ENCODE data around the gene RSL1D1. TPM values are rescaled to one million over a fixed set of nuclear protein-coding genes. Genes with fewer than 3 reads are reported as not detected.

Gene RSL1D1
- polyA plus RNA-seq, 1 of the 3 experiments (the other 2 are of a cell fraction): 38.0 TPM

DNA sequence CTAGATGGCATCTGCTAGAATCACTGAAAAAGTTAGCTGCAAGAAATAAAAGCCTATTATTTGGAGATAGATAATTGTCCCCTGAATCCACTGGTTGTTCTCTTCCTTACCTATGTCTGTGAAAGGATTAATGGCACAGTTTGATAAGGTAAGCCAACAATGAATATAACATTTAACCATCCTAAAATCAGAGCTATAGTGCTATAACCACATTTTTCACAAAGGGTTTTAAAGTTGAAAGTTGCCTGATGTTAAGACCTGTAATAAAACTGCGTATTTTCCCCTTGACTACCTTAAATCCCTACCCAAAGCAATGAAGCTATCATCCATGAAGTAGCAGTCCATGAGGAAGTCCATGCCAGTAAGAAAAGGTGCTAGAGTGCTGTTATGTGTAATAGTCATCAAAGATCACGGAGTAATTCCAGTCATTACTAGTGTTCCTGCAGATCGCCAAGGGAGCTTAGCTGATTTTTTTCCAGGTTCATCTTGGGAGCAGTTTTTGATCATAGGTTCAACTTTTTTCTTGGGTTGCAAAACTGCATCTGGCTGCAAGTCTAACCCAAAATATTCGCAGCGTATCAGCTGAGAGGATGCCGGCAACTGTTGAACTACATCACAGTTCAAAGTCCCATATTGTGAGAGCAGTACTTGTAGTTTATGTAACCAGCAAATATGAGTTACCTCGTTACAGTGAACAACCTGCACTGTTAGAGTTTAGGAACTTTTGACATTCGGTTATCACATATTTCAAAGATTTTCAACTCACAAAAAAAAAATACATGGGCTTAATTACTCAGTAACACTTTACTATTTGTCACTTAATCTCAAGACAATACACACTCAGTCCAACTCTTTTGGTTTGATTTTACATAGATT is 18.2 kb upstream of the RSL1D1 start:
- no peak overlapping the region for H3K9ac ChIP-seq
- H3K36me3 ChIP-seq (replicated peaks in 1 of 2; ENCODE audit: control insufficient read depth in 1 of 2, insufficient read depth in 2 of 2, low read length in 1 of 2): peaks cover 47 to 60% of the 10 kb centered on the region in 2 experiments
- H4K20me1 ChIP-seq (ENCODE audit: insufficient read depth): peaks cover 19% of the 10 kb centered on the region; the same call in 1 of the 2 replicates
- 97% methylated on average over 8 of the region's 8 CpGs for WGBS (ENCODE audit: low lambda C conversion rate)
- POLR2A ChIA-PET: no interaction called here
- no peaks in the 10 kb centered on the region for H3K9me3 ChIP-seq
- peaks cover 0 to 20% of the 10 kb centered on the region in 2 experiments; a peak in 2 of 4 replicates for H3K4me1 ChIP-seq (ENCODE audit: control insufficient read depth in 1 of 2, insufficient read depth in 2 of 2, low read depth in 1 of 2, low read length in 1 of 2)
- no peak overlapping the region for H2AFZ ChIP-seq (ENCODE audit: low read depth)
- no peaks in the 10 kb centered on the region for H3K9me2 ChIP-seq
- no peaks in the 10 kb centered on the region for H3K27me3 ChIP-seq (ENCODE audit: insufficient read depth)
- peaks cover 53% of the 10 kb centered on the region for H3K79me2 ChIP-seq (ENCODE audit: insufficient read depth)
- H3K27ac ChIP-seq (ENCODE audit: low read depth in 2 of 2, low read length in 1 of 2): no peak overlapping the region; a peak in 1 of 4 replicates
- H3K4me2 ChIP-seq: no peak overlapping the region
- no peak for DNase-seq
- CTCF ChIA-PET: no interaction called here
- H3K4me3 ChIP-seq (ENCODE audit: low read depth in 2 of 2, low read length in 1 of 2): no peak overlapping the region
- no peak for TF ChIP-seq YY1 (IDR thresholded peaks at IDR 0.05; ENCODE audit: low read depth)
- TF ChIP-seq, protein P1, sequence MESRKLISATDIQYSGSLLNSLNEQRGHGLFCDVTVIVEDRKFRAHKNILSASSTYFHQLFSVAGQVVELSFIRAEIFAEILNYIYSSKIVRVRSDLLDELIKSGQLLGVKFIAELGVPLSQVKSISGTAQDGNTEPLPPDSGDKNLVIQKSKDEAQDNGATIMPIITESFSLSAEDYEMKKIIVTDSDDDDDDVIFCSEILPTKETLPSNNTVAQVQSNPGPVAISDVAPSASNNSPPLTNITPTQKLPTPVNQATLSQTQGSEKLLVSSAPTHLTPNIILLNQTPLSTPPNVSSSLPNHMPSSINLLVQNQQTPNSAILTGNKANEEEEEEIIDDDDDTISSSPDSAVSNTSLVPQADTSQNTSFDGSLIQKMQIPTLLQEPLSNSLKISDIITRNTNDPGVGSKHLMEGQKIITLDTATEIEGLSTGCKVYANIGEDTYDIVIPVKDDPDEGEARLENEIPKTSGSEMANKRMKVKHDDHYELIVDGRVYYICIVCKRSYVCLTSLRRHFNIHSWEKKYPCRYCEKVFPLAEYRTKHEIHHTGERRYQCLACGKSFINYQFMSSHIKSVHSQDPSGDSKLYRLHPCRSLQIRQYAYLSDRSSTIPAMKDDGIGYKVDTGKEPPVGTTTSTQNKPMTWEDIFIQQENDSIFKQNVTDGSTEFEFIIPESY (IDR thresholded peaks at IDR 0.05; ENCODE audit: borderline replicate concordance, low read depth): no peak
- TF ChIP-seq NRF1 (IDR thresholded peaks at IDR 0.05; ENCODE audit: low read depth, low read length): no peak
- no peak for TF ChIP-seq RAD21 (IDR thresholded peaks at IDR 0.05; ENCODE audit: low read length)
- TF ChIP-seq, protein P2, sequence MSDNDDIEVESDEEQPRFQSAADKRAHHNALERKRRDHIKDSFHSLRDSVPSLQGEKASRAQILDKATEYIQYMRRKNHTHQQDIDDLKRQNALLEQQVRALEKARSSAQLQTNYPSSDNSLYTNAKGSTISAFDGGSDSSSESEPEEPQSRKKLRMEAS (IDR thresholded peaks at IDR 0.05; ENCODE audit: low read depth): no peak
- TF ChIP-seq MEF2A (IDR thresholded peaks at IDR 0.05; ENCODE audit: borderline replicate concordance, low read depth): no peak
- no peak for TF ChIP-seq TCF12 (IDR thresholded peaks at IDR 0.05)
- TF ChIP-seq TAF1 (IDR thresholded peaks at IDR 0.05; ENCODE audit: borderline replicate concordance, low read depth, low read length): no peak
- no peak for TF ChIP-seq EZH2phosphoT487 (IDR thresholded peaks at IDR 0.05; ENCODE audit: borderline replicate concordance, low read depth)
- TF ChIP-seq MXI1 (IDR thresholded peaks at IDR 0.05; ENCODE audit: low read depth, low read length): no peak
- TF ChIP-seq JUND (IDR thresholded peaks at IDR 0.05): no peak
- TF ChIP-seq GATA2 (CRISPR knock-in tag; IDR thresholded peaks at IDR 0.05): no peak
- no peak for TF ChIP-seq FOXM1 (IDR thresholded peaks at IDR 0.05; ENCODE audit: low read depth)
- no peak for TF ChIP-seq EP300 (IDR thresholded peaks at IDR 0.05; ENCODE audit: borderline replicate concordance in 1 of 2, low read depth in 1 of 2, low read length in 1 of 2)
- no peak for TF ChIP-seq RXRA (IDR thresholded peaks at IDR 0.05; ENCODE audit: borderline replicate concordance, low read depth)
- no peak for TF ChIP-seq POLR2AphosphoS5 (IDR thresholded peaks at IDR 0.05; ENCODE audit: low read depth, low read length)
- TF ChIP-seq, protein P3, sequence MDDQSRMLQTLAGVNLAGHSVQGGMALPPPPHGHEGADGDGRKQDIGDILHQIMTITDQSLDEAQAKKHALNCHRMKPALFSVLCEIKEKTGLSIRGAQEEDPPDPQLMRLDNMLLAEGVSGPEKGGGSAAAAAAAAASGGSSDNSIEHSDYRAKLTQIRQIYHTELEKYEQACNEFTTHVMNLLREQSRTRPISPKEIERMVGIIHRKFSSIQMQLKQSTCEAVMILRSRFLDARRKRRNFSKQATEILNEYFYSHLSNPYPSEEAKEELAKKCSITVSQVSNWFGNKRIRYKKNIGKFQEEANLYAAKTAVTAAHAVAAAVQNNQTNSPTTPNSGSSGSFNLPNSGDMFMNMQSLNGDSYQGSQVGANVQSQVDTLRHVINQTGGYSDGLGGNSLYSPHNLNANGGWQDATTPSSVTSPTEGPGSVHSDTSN (IDR thresholded peaks at IDR 0.05): no peak
- TF ChIP-seq, protein P4, sequence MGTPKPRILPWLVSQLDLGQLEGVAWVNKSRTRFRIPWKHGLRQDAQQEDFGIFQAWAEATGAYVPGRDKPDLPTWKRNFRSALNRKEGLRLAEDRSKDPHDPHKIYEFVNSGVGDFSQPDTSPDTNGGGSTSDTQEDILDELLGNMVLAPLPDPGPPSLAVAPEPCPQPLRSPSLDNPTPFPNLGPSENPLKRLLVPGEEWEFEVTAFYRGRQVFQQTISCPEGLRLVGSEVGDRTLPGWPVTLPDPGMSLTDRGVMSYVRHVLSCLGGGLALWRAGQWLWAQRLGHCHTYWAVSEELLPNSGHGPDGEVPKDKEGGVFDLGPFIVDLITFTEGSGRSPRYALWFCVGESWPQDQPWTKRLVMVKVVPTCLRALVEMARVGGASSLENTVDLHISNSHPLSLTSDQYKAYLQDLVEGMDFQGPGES (IDR thresholded peaks at IDR 0.05; ENCODE audit: low read depth, low read length): no peak
- no peak for TF ChIP-seq SMC3 (IDR thresholded peaks at IDR 0.05; ENCODE audit: low read depth, low read length)
- TF ChIP-seq, protein P5, sequence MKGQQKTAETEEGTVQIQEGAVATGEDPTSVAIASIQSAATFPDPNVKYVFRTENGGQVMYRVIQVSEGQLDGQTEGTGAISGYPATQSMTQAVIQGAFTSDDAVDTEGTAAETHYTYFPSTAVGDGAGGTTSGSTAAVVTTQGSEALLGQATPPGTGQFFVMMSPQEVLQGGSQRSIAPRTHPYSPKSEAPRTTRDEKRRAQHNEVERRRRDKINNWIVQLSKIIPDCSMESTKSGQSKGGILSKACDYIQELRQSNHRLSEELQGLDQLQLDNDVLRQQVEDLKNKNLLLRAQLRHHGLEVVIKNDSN (IDR thresholded peaks at IDR 0.05; ENCODE audit: borderline replicate concordance, low read depth): no peak
- peaks cover 64% of the 10 kb centered on the region for H3F3A ChIP-seq (replicated peaks; ENCODE audit: insufficient read depth)
